ENCODE measurements around the gene SCNN1B. TPM values are rescaled to one million over a fixed set of nuclear protein-coding genes. Genes with fewer than 3 reads are reported as not detected.

SCNN1B gene
- total and polyA plus RNA-seq, 2 of the 13 experiments (the other 11 are each of a cell fraction or from before 2014, with no cell fraction given) = not detected

- TF ChIP-seq ZNF225 (CRISPR knock-in tag; IDR thresholded peaks at IDR 0.05) (no peak), KAT2B (IDR thresholded peaks at IDR 0.05; ENCODE audit: borderline replicate concordance, low read depth, low read length) (no peak), MED1 (CRISPR knock-in tag; IDR thresholded peaks at IDR 0.05) (no peak), IKZF1 (IDR thresholded peaks at IDR 0.05) (no peak), NFYB (CRISPR knock-in tag; IDR thresholded peaks at IDR 0.05) (no peak), CBX2 (IDR thresholded peaks at IDR 0.05; ENCODE audit: low read depth, low read length) (no peak), CBX2 (CRISPR knock-in tag; IDR thresholded peaks at IDR 0.05; ENCODE audit: low read depth) (no peak), ZNF646 (CRISPR knock-in tag; IDR thresholded peaks at IDR 0.05) (no peak), SETDB1 (CRISPR knock-in tag; IDR thresholded peaks at IDR 0.05; ENCODE audit: borderline replicate concordance) (no peak), MTERF4 (CRISPR knock-in tag; IDR thresholded peaks at IDR 0.05) (no peak), SP4 (CRISPR knock-in tag; IDR thresholded peaks at IDR 0.05) (no peak), MED13 (CRISPR knock-in tag; IDR thresholded peaks at IDR 0.05) (no peak)
These were observed 76.2 kb downstream of the SCNN1B start (continued) for GRCh38 chr16:23378256-23378655.

Data from HepG2 (cell line).